Vagina (tissue), 2 donors: ENCODE measurements around the gene OR5B12. TPM values are rescaled to one million over a fixed set of nuclear protein-coding genes. Genes with fewer than 3 reads are reported as not detected.

Source experiments
- DNase-seq, 2 donors: peaks; one replicate each; pipeline ENCODE4 v3.0.0-alpha.2; 2017; ENCODE audit errors: extremely low spot score in 2 of 2
- H3K27ac ChIP-seq: fragments of 200-600 bp; sonication (generic); one replicate; pipeline ENCODE4 v1.5.1; 2019
- H3K27me3 ChIP-seq: fragments of 200-600 bp; sonication (generic); one replicate; pipeline ENCODE4 v1.5.1; 2019
- H3K36me3 ChIP-seq, 2 donors: fragments of 200-600 bp; sonication (generic); one replicate each; pipeline ENCODE4 v1.5.1; 2017 to 2019
- H3K4me1 ChIP-seq: fragments of 200-600 bp; sonication (generic); one replicate; pipeline ENCODE4 v1.5.1; 2019
- H3K4me3 ChIP-seq, 2 donors: fragments of 200-600 bp; sonication (generic); 1 replicate in 1 of 2; 2 replicates in 1 of 2; pipeline ENCODE4 v1.5.1; 2016 to 2019
- H3K9me3 ChIP-seq: fragments of 200-600 bp; sonication (generic); one replicate; pipeline ENCODE4 v1.5.1; 2019
- POLR2A ChIP-seq, 2 donors: fragments of 450-650 bp; IDR thresholded peaks; one replicate each; pipeline ENCODE4 v1.6.1; 2017; ENCODE audit warnings: antibody characterized with exemption in 2 of 2, mild to moderate bottlenecking in 2 of 2, moderate library complexity in 2 of 2
- POLR2AphosphoS5 ChIP-seq, 2 donors: sonication (generic); formaldehyde crosslinking; IDR thresholded peaks; one replicate each; pipeline ENCODE4 v1.9.0; 2017; ENCODE audit warnings: antibody characterized with exemption in 2 of 2, mild to moderate bottlenecking in 2 of 2, low read depth in 1 of 2; ENCODE audit not compliant: insufficient read depth in 1 of 2
- intact Hi-C: fragments of 100-400 bp; cut with DNase I; formaldehyde crosslinking; loops from one replicate; pipeline ENCODE4 v1.15.1; 2023
- total RNA-seq: library from RNA; depleted of rRNA; stranded (reverse); fragments of >200 nt; gene quantifications from one replicate; pipeline ENCODE4 v1.2.3, GENCODE V29; 2016
- TF ChIP-seq, protein P1 (sequence below), 3 experiments: fragments of 450-650 bp in 2 of 3; fragments of 200-600 bp in 1 of 3; sonication (generic) in 1 of 3; IDR thresholded peaks; one replicate each; pipeline ENCODE4 v1.5.1; 2017 to 2019; ENCODE audit warnings: antibody characterized with exemption in 3 of 3, mild to moderate bottlenecking in 2 of 3, moderate library complexity in 2 of 3

The OR5B12 gene
- total RNA-seq = not detected

DNA sequence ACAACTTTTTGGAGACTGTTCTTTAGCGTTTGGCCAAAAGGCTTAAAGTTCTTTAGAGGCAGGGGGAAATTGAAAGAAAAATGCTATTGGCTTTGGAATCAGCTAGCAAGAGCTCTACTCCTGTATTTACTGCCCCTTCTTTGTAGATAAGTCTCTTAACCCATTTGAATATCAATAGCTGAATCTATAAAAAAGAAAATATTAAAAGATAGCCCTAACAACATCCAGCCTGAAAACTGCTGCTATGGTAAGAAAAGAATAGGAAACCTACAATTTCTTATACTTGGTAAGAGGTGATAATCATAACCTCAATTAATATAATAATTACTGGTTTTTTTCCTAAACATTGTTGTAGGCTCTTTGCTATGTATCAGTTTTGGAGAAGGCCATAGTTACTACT lies at the start of gene OR5B12:
Gene OR5B12 (minus strand): TSS at position 101 of the 400 bp plus-strand sequence. CDS start 2,085 bp downstream, outside the sequence.
- TF ChIP-seq POLR2A (IDR thresholded peaks at IDR 0.05) (no peak), POLR2AphosphoS5 (IDR thresholded peaks at IDR 0.05; ENCODE audit: insufficient read depth in 1 of 2, low read depth in 1 of 2) (no peak)
- TF ChIP-seq, protein P1, sequence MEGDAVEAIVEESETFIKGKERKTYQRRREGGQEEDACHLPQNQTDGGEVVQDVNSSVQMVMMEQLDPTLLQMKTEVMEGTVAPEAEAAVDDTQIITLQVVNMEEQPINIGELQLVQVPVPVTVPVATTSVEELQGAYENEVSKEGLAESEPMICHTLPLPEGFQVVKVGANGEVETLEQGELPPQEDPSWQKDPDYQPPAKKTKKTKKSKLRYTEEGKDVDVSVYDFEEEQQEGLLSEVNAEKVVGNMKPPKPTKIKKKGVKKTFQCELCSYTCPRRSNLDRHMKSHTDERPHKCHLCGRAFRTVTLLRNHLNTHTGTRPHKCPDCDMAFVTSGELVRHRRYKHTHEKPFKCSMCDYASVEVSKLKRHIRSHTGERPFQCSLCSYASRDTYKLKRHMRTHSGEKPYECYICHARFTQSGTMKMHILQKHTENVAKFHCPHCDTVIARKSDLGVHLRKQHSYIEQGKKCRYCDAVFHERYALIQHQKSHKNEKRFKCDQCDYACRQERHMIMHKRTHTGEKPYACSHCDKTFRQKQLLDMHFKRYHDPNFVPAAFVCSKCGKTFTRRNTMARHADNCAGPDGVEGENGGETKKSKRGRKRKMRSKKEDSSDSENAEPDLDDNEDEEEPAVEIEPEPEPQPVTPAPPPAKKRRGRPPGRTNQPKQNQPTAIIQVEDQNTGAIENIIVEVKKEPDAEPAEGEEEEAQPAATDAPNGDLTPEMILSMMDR (IDR thresholded peaks at IDR 0.05) = no peak
- H3K27me3 ChIP-seq = no peaks in the 10 kb centered on the region

DNA sequence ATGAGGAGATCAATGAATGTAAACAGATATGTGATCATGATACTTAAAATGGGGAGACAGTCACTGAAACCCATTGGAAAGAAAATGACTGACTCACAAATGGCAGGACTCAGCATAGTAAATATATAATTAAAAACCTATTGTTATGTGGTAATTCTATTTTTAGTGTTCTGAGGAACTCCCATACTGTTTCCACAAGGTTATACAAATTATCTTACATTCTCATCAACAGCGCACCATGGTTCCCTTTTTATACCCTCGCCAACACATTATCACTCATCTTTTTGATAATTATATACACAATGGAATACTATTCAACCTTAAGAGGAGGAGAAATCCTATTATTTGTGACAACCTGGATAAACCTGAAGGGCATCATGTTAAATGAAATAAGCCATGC lies 48.8 kb upstream of the OR5B12 start:
- Histone ChIP-seq H3K36me3 (no peaks in the 10 kb centered on the region), H3K4me3 (no peak overlapping the region), H3K4me1 (no peaks in the 10 kb centered on the region), H3K27me3 (no peaks in the 10 kb centered on the region), H3K27ac (no peak overlapping the region), H3K9me3 (no peaks in the 10 kb centered on the region)
- DNase-seq = no peak
- intact Hi-C loops = no loop called here
- TF ChIP-seq, protein P1 (IDR thresholded peaks at IDR 0.05) = no peak
- TF ChIP-seq POLR2A (IDR thresholded peaks at IDR 0.05) (no peak), POLR2AphosphoS5 (IDR thresholded peaks at IDR 0.05; ENCODE audit: insufficient read depth in 1 of 2, low read depth in 1 of 2) (no peak)

More for the DNA sequence above, at the start of gene OR5B12:
- no peak for DNase-seq
- Histone ChIP-seq H3K9me3 (peaks cover 7% of the 10 kb centered on the region), H3K27ac (no peak within 1 kb of the TSS), H3K4me1 (no peaks in the 10 kb centered on the region), H3K4me3 (no peak within 1 kb of the TSS), H3K36me3 (no peaks in the 10 kb centered on the region)
- intact Hi-C loops = no loop called here

DNA sequence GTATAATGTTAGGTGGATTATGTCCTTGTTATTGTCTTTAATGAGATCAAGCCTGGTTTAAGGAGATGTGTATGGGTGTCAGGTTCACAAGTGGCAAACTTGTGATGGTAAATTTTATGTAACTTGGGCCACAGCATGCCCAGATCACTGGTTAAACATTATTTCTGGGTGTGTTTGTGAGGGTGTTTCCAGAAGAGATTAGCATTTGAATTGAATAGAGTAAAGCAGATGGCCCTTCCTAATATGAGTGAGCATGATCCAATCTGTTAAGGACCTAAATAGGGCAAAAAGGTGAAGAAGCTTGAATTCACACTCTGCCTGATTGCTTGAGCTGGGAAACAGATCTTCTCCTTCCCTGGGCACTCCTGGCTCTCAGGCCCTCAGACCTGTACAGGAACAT lies 45.1 kb upstream of the OR5B12 start:
- no peak overlapping the region for H3K27ac ChIP-seq
- TF ChIP-seq POLR2AphosphoS5 (IDR thresholded peaks at IDR 0.05; ENCODE audit: insufficient read depth in 1 of 2, low read depth in 1 of 2) = no peak
- TF ChIP-seq POLR2A (IDR thresholded peaks at IDR 0.05) = no peak
- TF ChIP-seq, protein P1 (IDR thresholded peaks at IDR 0.05) = no peak
- no peak for DNase-seq
- no peaks in the 10 kb centered on the region for H3K4me1 ChIP-seq
- intact Hi-C loops = no loop called here
- no peak overlapping the region for H3K4me3 ChIP-seq
- no peaks in the 10 kb centered on the region for H3K27me3 ChIP-seq
- no peaks in the 10 kb centered on the region for H3K36me3 ChIP-seq
- H3K9me3 ChIP-seq = no peaks in the 10 kb centered on the region

DNA sequence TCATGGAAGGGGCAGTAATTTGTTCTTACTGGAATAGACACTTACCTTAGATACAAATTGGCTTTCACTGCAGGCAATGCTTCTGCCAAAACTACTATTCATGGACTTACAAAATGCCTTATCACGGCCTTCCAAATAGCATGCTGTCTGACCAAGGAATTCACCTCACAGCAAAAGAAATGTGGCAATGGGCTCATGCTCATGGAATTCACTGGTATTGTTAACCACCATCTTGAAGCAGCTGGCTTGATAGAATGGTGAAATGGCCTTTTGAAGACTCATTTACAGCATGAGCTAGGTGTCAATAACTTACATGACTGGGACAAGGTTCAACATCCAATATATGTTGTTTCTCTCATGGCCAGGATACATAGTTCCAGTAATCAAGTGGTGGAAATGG lies 43.9 kb upstream of the OR5B12 start:
- H3K9me3 ChIP-seq = no peaks in the 10 kb centered on the region
- no peaks in the 10 kb centered on the region for H3K4me1 ChIP-seq
- no peaks in the 10 kb centered on the region for H3K36me3 ChIP-seq
- no peak for DNase-seq
- H3K27me3 ChIP-seq = no peaks in the 10 kb centered on the region
- no peak overlapping the region for H3K27ac ChIP-seq
- TF ChIP-seq, protein P1 (IDR thresholded peaks at IDR 0.05) = no peak
- TF ChIP-seq POLR2AphosphoS5 (IDR thresholded peaks at IDR 0.05; ENCODE audit: insufficient read depth in 1 of 2, low read depth in 1 of 2) (no peak), POLR2A (IDR thresholded peaks at IDR 0.05) (no peak)
- intact Hi-C loops = no loop called here
- no peak overlapping the region for H3K4me3 ChIP-seq

DNA sequence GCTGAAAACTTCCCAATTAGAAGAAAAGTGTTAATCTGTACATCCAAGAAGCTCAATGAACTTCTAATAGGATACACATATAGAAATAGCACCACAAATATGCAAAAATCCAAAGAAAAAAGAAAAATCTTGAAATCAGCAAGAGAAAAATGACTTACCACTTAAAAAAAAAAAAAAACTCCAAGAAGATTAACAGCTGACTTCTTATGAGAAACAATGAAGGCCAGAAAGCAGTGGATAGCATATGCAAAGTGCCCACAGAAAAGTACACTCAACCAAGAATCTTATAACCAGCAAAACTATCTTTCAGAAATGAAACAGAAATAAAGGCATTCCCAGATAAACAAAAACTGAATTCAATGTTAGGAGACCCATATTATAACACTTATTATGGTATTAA lies 29.9 kb upstream of the OR5B12 start:
- no peaks in the 10 kb centered on the region for H3K27me3 ChIP-seq
- intact Hi-C loops = no loop called here
- TF ChIP-seq POLR2AphosphoS5 (IDR thresholded peaks at IDR 0.05; ENCODE audit: insufficient read depth in 1 of 2, low read depth in 1 of 2) (no peak), POLR2A (IDR thresholded peaks at IDR 0.05) (no peak)
- TF ChIP-seq, protein P1 (IDR thresholded peaks at IDR 0.05) = no peak
- H3K27ac ChIP-seq = no peak overlapping the region
- H3K4me3 ChIP-seq = no peak overlapping the region
- H3K36me3 ChIP-seq = no peaks in the 10 kb centered on the region
- H3K4me1 ChIP-seq = no peaks in the 10 kb centered on the region
- no peak for DNase-seq
- no peaks in the 10 kb centered on the region for H3K9me3 ChIP-seq
